Measurements from ENCODE around the gene B4GALT6.

Gene B4GALT6

GRCh38 chr18:31658670-31659575 is 25.5 kb downstream of the B4GALT6 start:
- no peak for DNase-seq

GRCh38 chr18:31657823-31658669 is 26.3 kb downstream of the B4GALT6 start:
- DNase-seq: no peak

GRCh38 chr18:31656754-31657153 is 27.6 kb downstream of the B4GALT6 start:
- DNase-seq: no peak

GRCh38 chr18:31655354-31655753 is 29.0 kb downstream of the B4GALT6 start:
- DNase-seq: no peak

GRCh38 chr18:31652877-31653276 is 31.5 kb downstream of the B4GALT6 start:
- DNase-seq: no peak

- DNase-seq: no peak
These were observed 32.0 kb downstream of the B4GALT6 start for GRCh38 chr18:31652357-31652756.

- DNase-seq: no peak
These were observed 33.0 kb downstream of the B4GALT6 start for GRCh38 chr18:31651369-31651768.

- no peak for DNase-seq
These were observed 34.2 kb downstream of the B4GALT6 start for GRCh38 chr18:31649978-31650719.

GRCh38 chr18:31649449-31649848 is 34.9 kb downstream of the B4GALT6 start:
- no peak for DNase-seq

- peak; percentile 20 for DNase-seq
These were observed 35.4 kb downstream of the B4GALT6 start for GRCh38 chr18:31648966-31649429.

GRCh38 chr18:31648458-31648857 is 35.9 kb downstream of the B4GALT6 start:
- no peak for DNase-seq

GRCh38 chr18:31647127-31647753 is 37.1 kb downstream of the B4GALT6 start:
- DNase-seq: no peak

GRCh38 chr18:31646332-31647126 is 37.9 kb downstream of the B4GALT6 start:
- DNase-seq: no peak

- no peak for DNase-seq
These were observed 39.0 kb downstream of the B4GALT6 start for GRCh38 chr18:31645411-31645810.

- DNase-seq: no peak
These were observed 41.4 kb downstream of the B4GALT6 start for GRCh38 chr18:31643003-31643402.

GRCh38 chr18:31637445-31637844 is 46.9 kb downstream of the B4GALT6 start:
- DNase-seq: no peak

- DNase-seq: no peak
These were observed 48.0 kb downstream of the B4GALT6 start for GRCh38 chr18:31636387-31636786.

GRCh38 chr18:31634331-31634713 is 50.1 kb downstream of the B4GALT6 start:
- no peak for DNase-seq

- DNase-seq: no peak
These were observed 50.7 kb downstream of the B4GALT6 start for GRCh38 chr18:31633392-31634330.

- no peak for DNase-seq
These were observed 52.0 kb downstream of the B4GALT6 start for GRCh38 chr18:31632356-31632755.
